BE2C (cell line): Measurements from ENCODE around the gene AACS.

Experiments used
- DNase-seq: peaks from one replicate; pipeline ENCODE4 v3.0.0-alpha.2; 2020
- H3K27me3 ChIP-seq: fragments of 250-450 bp; sonication (Bioruptor Pico); 2 replicates; pipeline ENCODE4 v1.5.1; 2020; ENCODE audit warnings: mild to moderate bottlenecking
- H3K36me3 ChIP-seq: fragments of 250-450 bp; sonication (Bioruptor Pico); 2 replicates; pipeline ENCODE4 v1.5.1; 2020; ENCODE audit warnings: mild to moderate bottlenecking
- H3K4me1 ChIP-seq: fragments of 250-450 bp; sonication (Bioruptor Pico); 2 replicates; pipeline ENCODE4 v1.5.1; 2020
- H3K4me3 ChIP-seq: 2 replicates; pipeline ENCODE4 v1.5.1; 2011; ENCODE audit warnings: low read depth, low read length
- H3K9me3 ChIP-seq: fragments of 250-450 bp; sonication (Bioruptor Pico); 2 replicates; pipeline ENCODE4 v1.5.1; 2020
- CTCF ChIP-seq: IDR thresholded peaks from 2 replicates; pipeline ENCODE4 v1.5.1; 2012; ENCODE audit warnings: mild to moderate bottlenecking, low read depth, low read length

Gene AACS

GRCh38 chr12:125187148-125187745 is 122.0 kb downstream of the AACS start:
- peaks cover 70% of the 10 kb centered on the region for H3K27me3 ChIP-seq
- H3K36me3 ChIP-seq: no peaks in the 10 kb centered on the region
- H3K4me1 ChIP-seq: peaks cover 2% of the 10 kb centered on the region; the same call in 1 of the 2 replicates
- no peaks in the 10 kb centered on the region; the same call in 1 of the 2 replicates for H3K9me3 ChIP-seq
- no peak overlapping the region for H3K4me3 ChIP-seq
- DNase-seq: no peak
- TF ChIP-seq CTCF: no peak

DNA sequence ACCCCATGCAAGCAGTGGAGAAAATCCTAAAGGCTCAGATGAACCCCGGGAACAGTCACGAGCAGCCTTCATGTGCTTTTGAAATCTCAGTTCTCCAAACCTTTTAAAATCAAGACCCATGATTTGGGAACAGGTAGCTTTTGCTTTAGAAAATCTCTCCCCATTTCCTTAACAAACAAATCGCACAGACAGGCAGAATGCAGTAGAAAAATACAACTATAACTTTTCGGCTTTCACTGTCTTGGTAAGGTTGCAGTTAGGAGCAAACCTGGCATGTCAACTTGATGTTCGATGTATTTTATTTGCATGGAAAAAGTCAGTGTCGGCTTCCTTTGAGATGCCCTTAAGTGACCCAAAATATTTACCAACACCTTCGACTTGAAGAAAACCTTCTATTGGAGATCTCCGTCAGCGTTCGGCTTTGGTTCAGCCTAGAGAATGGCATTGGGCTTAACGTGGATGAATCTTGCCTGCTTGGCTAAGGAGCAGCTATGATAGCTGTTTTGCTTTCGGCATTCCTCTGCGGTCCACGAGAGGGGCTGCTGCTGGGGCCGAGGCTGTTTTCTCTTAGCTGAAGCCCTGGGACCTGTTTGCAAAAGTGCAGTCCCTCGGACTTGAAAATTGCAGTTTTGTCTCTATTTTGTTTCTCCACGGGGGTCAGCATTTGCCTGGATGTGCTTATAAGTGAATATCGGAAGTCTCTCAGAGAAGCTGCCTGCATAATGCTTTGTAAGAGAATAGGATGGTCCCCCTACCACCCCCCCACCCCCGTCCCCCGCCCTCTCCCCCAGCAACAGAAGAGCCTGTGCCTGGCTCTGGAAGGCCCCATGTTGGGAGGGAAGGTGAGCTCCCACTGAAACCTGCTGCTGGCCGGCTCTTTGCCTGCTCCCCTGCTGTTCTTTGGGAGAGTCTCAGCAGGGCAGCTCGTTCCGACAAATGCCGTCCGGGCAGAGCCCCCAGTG is 122.8 kb downstream of the AACS start:
- H3K4me1 ChIP-seq: peaks cover 2% of the 10 kb centered on the region; the same call in 1 of the 2 replicates
- no peaks in the 10 kb centered on the region for H3K36me3 ChIP-seq
- DNase-seq: no peak
- no peaks in the 10 kb centered on the region; the same call in 1 of the 2 replicates for H3K9me3 ChIP-seq
- no peak for TF ChIP-seq CTCF
- no peak overlapping the region for H3K4me3 ChIP-seq
- peaks cover 65% of the 10 kb centered on the region for H3K27me3 ChIP-seq

DNA sequence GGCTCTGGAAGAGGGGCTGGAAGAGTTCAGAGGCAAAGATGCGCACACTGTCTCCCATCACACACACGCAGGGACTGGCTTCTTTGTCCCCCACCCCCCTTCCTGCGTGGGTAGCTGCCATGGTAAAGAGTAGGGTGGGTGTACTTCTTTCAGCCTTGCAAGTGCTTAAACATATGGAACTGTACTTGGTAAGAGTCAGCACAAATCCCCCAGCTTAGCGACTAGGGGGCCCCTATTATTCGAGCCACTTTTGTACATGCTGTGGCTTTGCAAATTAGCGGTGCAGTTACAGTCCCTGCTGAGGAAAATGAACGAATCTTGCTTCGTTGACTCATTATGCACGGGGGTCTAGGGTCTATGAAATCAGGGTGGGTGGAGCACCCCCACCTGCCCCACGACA is 123.8 kb downstream of the AACS start:
- TF ChIP-seq CTCF: no peak
- Histone ChIP-seq H3K9me3 (no peaks in the 10 kb centered on the region; the same call in 1 of the 2 replicates), H3K4me3 (no peak overlapping the region), H3K27me3 (peaks cover 57% of the 10 kb centered on the region), H3K4me1 (peaks cover 2% of the 10 kb centered on the region; the same call in 1 of the 2 replicates), H3K36me3 (no peaks in the 10 kb centered on the region)
- DNase-seq: no peak

GRCh38 chr12:125189502-125189901 is 124.3 kb downstream of the AACS start:
- peaks cover 52% of the 10 kb centered on the region for H3K27me3 ChIP-seq
- H3K9me3 ChIP-seq: no peaks in the 10 kb centered on the region; the same call in 1 of the 2 replicates
- no peak for TF ChIP-seq CTCF
- no peak overlapping the region for H3K4me3 ChIP-seq
- H3K36me3 ChIP-seq: no peaks in the 10 kb centered on the region
- H3K4me1 ChIP-seq: peaks cover 2% of the 10 kb centered on the region; the same call in 1 of the 2 replicates
- DNase-seq: no peak

- no peaks in the 10 kb centered on the region for H3K36me3 ChIP-seq
- no peak overlapping the region for H3K4me3 ChIP-seq
- DNase-seq: no peak
- no peaks in the 10 kb centered on the region for H3K9me3 ChIP-seq
- peaks cover 2% of the 10 kb centered on the region; the same call in 1 of the 2 replicates for H3K4me1 ChIP-seq
- H3K27me3 ChIP-seq: peaks cover 34% of the 10 kb centered on the region
- no peak for TF ChIP-seq CTCF
Observed at GRCh38 chr12:125191361-125192087, 126.3 kb downstream of the AACS start.
